Upper lobe of right lung (tissue), 1 donor: Measurements from ENCODE around the gene ARID3B. TPM values are rescaled to one million over a fixed set of nuclear protein-coding genes. Genes with fewer than 3 reads are reported as not detected.
A peak's percentile ranks its signal among the peaks of the same experiment; 100 is the strongest.

ENCODE experiments used
- ATAC-seq: fragments of 200-7000 bp; cut with Tn5 transposase; one replicate; pipeline ENCODE4 v1.9.1; 2020; ENCODE audit warnings: mild to moderate bottlenecking, moderate library complexity
- DNase-seq: peaks from one replicate; pipeline ENCODE4 v3.0.0-alpha.2; 2020
- H3K27ac ChIP-seq: fragments of 200-600 bp; one replicate; pipeline ENCODE4 v1.8.0; 2022
- H3K27me3 ChIP-seq: fragments of 200-600 bp; one replicate; pipeline ENCODE4 v1.8.0; 2022; ENCODE audit warnings: mild to moderate bottlenecking
- H3K36me3 ChIP-seq: fragments of 200-600 bp; one replicate; pipeline ENCODE4 v1.8.0; 2022
- H3K4me1 ChIP-seq: fragments of 200-600 bp; one replicate; pipeline ENCODE4 v1.8.0; 2022
- H3K4me3 ChIP-seq: fragments of 200-600 bp; one replicate; pipeline ENCODE4 v1.8.0; 2022; ENCODE audit warnings: mild to moderate bottlenecking
- H3K9me3 ChIP-seq: fragments of 200-600 bp; one replicate; pipeline ENCODE4 v1.8.0; 2022
- CTCF ChIP-seq: fragments of 200-600 bp; IDR thresholded peaks from one replicate; pipeline ENCODE4 v1.8.0; 2022; ENCODE audit warnings: antibody characterized with exemption
- intact Hi-C: fragments of 100-400 bp; cut with DNase I; formaldehyde crosslinking; loops from one replicate; pipeline ENCODE4 v1.11.0; 2022
- total RNA-seq: library from RNA; stranded (reverse); fragmentation: NEBNext Ultra II Directional; extraction: Animal tissue kit (Norgen Biotek cat#: 25700); gene quantifications from one replicate; pipeline ENCODE4 v1.2.1, GENCODE V29; 2021
- donor health status: DM: no; HTN: yes; CAD: no; lungs with severe emphysema.

The ARID3B gene
- total RNA-seq, 1 donor from 2014 or later: 10.7 TPM

GRCh38 chr15:74633781-74634180, 92.8 kb downstream of the ARID3B start:
- Histone ChIP-seq H3K27ac (no peak overlapping the region), H3K27me3 (no peaks in the 10 kb centered on the region), H3K4me1 (no peaks in the 10 kb centered on the region), H3K4me3 (no peak overlapping the region), H3K36me3 (peaks cover 92% of the 10 kb centered on the region), H3K9me3 (no peaks in the 10 kb centered on the region)
- ATAC-seq: no peak
- DNase-seq: no peak
- TF ChIP-seq CTCF: no peak
- intact Hi-C loops: no loop called here

DNA sequence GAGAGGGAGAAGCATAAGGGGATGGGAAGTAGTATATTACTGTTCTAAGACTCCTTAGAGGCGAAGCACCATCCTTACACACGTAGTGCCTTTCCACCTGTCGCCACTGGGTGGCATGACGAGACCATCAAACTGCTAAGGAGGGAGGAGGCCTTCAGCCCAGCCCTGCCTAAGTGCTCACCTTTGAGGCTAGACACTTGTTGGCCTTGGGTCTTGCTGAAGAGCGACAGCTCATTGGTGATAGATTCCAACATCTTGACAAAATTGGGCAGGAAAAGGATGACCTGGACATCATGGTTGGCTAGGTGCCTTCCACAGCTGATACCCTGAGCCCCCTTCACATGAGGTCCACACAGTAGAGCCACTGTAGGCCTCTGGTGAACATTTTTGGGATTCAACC, 94.2 kb downstream of the ARID3B start:
- intact Hi-C loops: loop anchor here (5.0 kb wide), 1 partner anchor 132 kb away; no protein-coding TSS in a partner anchor
- TF ChIP-seq CTCF: peak; percentile 90
- Histone ChIP-seq H3K27ac (no peak overlapping the region), H3K4me3 (no peak overlapping the region), H3K27me3 (no peaks in the 10 kb centered on the region), H3K36me3 (peaks cover 92% of the 10 kb centered on the region), H3K4me1 (no peaks in the 10 kb centered on the region), H3K9me3 (no peaks in the 10 kb centered on the region)
- DNase-seq (peak; percentile 76), ATAC-seq (peak; percentile 88)

DNA sequence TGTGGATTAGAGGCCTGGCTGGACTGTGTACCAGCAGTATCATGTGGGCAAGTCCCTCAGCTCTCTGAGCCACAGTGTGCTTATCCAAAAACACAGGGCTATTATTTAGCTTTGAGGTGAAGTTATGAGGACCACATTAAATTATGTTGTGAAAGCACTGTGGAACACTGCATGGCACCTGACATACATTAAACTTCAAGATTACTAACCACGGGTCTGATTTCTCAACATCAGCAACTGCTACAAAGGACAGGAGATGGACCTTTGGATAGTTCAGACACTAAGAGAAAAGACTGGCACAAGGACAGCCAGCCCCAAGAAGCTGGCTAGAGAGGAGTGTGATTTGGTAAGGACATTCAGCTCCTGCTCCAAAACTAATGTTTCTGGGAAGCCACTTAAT, 96.0 kb downstream of the ARID3B start:
- no peak for TF ChIP-seq CTCF
- Histone ChIP-seq H3K4me3 (no peak overlapping the region), H3K4me1 (peaks cover 9% of the 10 kb centered on the region), H3K27me3 (no peaks in the 10 kb centered on the region), H3K27ac (no peak overlapping the region), H3K9me3 (no peaks in the 10 kb centered on the region), H3K36me3 (peaks cover 80% of the 10 kb centered on the region)
- no peak for DNase-seq
- intact Hi-C loops: loop anchor here (5.0 kb wide), 1 partner anchor 130 kb away; no protein-coding TSS in a partner anchor
- no peak for ATAC-seq

- Histone ChIP-seq H3K27me3 (no peaks in the 10 kb centered on the region), H3K4me1 (peaks cover 34% of the 10 kb centered on the region), H3K4me3 (no peak overlapping the region), H3K9me3 (no peaks in the 10 kb centered on the region), H3K27ac (peak overlapping the region; percentile 33), H3K36me3 (peaks cover 39% of the 10 kb centered on the region)
- intact Hi-C loops: no loop called here
- ATAC-seq (no peak), DNase-seq (no peak)
- TF ChIP-seq CTCF: no peak
Observed at GRCh38 chr15:74641151-74641550, 100.1 kb downstream of the ARID3B start.

DNA sequence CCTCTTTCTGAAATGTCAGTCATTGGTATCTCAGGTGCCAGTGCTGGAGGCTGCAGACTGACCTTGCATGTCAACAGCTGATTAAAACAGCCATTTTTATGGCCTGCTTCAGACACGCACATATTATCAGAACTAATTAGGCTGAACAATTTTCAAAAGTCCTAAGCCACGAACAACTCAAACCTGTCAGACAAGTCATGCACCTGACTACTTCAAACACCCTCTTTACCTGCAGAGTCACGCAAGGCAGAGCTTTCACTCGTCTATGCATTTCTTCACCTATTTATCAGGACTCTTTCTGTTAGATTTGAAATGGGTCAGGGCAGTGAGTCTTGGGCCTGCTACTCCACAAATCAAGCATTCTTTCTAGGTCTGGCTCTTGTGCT, 101.3 kb downstream of the ARID3B start:
- peak overlapping the region; percentile 72 for H3K27ac ChIP-seq
- DNase-seq (no peak), ATAC-seq (peak; percentile 83)
- H3K27me3 ChIP-seq: no peaks in the 10 kb centered on the region
- H3K4me3 ChIP-seq: no peak overlapping the region
- no peaks in the 10 kb centered on the region for H3K9me3 ChIP-seq
- TF ChIP-seq CTCF: no peak
- intact Hi-C loops: no loop called here
- H3K4me1 ChIP-seq: peaks cover 37% of the 10 kb centered on the region
- H3K36me3 ChIP-seq: peaks cover 27% of the 10 kb centered on the region
